NCI-H1436 treated with DMSO at 0.1 percent for 48 hours (cell line): ENCODE data around the gene IPP.
"Not testable (repeated sequence)": the region's sequence is repeated elsewhere in the genome, so short reads cannot be mapped to it uniquely, and the experiment has no call there.

Source experiments
- DNase-seq: peaks from one replicate; lab custom pipeline; 2025; lab: John Stamatoyannopoulos, UW

Gene IPP

GRCh38 chr1:45684402-45684801 is 66.1 kb downstream of the IPP start:
- DNase-seq, result no peak

DNA sequence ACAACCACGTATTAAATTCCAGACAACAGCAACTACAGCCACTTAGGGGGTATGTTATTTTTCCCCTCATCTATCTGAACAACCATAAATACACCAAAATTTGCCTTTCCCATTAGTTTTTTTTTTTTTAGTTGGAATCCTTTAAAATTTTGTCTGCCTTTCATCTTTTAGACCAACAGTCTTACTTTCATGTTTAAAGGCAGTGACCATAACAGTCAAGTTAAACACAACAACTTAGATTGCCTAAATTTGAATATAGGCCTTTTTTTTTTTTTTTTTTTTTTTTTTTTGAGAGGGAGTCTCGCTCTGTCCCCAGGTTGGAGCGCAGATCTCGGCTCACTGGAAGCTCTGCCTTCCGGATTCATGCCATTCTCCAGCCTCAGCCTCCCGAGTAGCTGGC is 67.5 kb downstream of the IPP start:
- DNase-seq, result no peak

DNA sequence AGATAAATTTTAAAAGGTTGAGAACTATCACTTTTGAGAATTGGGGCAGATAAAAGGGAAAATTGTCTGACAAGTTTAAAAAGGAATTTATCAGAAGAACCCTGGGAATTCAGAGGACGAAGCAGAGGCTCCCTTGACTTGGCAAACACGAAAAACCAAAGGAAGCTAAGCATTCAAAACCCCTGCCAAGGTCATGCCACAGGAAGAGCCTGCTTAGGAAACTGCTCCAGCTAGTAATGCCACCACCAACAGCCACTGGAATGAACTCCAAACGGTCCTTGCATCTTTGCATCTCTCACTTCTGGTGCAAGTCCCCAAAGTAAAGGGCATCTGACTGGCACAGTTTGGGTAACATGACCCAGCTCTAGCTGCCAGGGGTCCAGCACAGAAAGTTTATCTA is 71.3 kb downstream of the IPP start:
- no peak for DNase-seq

DNA sequence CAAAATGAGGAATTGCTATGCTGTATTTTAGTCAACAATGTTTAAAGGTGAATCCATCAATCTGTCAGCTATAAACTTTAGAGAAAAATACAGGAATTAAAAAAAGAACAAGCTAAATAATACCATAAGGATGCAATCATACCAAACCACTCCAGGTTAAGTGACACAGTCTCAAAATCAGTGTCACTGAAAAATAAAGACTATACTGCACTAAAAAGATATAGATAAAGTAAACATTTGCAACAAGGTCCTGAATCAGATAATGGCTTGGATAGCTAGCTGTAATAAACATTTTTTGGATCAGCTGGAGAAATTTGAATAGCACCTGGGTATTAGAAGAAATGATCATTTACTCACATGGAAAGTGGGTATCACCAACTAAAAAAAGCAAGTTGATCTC is 72.0 kb downstream of the IPP start:
- DNase-seq, result no peak

GRCh38 chr1:45677751-45678245 is 72.7 kb downstream of the IPP start:
- no peak for DNase-seq

- not testable (repeated sequence) for DNase-seq
These were observed 73.9 kb downstream of the IPP start for GRCh38 chr1:45676553-45676952.

- no peak for DNase-seq
These were observed 76.0 kb downstream of the IPP start for GRCh38 chr1:45674478-45674877.

DNA sequence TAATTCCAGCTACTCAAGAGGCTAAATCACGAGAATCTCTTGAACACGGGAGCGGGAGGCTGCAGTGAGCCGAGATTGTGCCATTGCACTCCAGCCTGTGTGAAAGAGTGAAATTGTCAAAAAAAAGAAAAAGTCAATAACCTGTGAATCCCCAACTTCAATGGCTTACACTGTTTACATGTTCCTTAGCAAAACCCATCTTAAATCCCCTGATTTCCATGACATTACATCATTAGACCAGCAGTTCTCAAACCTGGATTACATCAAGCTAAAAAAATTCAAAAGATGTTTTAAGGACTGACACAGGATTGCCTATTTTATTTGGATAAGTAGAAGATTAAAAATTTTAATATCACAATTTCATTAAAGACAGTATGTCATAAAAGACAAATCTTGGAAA is 76.5 kb downstream of the IPP start:
- DNase-seq, result no peak

DNA sequence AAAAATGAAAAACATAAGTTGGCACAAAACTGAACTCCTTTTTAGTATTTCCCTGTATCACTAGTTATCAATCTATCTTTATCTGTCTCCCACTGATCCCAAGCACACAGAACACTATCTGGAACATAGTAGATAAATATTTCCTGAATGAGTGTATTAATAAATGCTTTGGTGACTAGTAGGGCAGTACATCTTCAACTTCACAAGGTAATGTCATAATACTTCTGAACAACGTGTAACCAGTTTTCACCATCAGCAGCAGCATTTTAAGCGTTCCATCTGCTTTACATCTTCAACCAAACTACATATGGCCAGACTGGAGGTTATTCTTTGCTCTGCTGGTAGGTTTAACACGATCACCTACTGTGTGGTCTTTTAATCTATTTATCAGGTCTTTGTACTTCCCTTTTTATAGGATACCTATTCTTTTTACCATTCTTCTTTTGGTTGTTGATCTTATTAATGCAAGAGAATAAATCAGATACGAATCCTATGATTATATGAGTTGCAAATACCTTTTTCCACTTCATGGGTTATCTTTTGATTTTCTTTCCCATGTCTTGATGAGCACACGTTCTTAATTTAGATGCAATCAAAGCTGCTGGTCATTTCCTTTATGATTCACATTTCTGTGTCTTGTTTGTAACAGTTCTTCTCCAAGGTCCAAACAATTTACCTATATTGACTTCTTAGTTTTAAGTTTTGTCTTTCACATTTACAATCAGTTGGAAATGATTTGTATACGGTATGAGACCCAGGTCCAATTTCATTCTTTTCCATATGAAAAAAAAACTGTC is 80.4 kb downstream of the IPP start:
- no peak for DNase-seq

GRCh38 chr1:45669379-45669778 is 81.1 kb downstream of the IPP start:
- no peak for DNase-seq

DNA sequence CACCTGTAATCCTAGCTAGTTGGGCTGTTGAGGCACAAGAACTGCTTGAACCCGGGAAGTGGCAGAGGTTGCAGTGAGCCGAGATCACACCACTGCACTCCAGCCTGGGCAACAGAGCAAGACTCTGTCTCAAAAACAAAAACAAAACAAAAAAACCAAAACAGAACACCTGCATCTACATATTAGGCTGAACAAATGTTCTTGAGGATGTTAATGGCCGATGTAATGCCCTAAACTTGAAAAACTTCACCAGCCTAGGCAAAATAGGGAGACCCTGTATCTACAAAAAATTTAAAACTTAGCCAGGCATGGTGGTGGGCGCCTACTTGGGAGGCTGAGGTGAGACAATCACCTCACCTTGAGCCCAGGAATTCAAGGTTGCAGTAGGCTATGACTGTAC is 81.9 kb downstream of the IPP start:
- DNase-seq, result no peak

GRCh38 chr1:45667321-45668111 is 82.9 kb downstream of the IPP start:
- DNase-seq, result no peak

- DNase-seq, result no peak
These were observed 83.6 kb downstream of the IPP start for GRCh38 chr1:45666836-45667235.

DNA sequence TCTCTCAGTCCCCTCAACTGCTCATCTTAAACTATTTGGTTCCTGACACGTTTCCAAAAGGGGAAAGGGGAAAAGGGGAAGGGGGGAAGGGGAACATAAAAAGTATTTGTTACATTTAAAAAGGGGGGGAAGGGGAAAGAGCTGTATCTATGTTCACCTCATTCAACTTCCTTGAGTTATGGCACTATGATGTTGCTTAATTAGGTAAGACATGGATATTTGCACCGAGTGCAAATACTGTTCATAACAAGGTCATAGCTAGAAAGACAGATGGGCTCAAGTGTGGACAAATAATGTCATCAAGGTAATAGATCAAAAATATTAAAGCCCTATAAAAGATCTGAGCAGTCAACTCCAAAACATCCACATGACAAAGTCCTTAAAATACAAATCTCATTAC is 90.1 kb downstream of the IPP start:
- DNase-seq, result no peak

DNA sequence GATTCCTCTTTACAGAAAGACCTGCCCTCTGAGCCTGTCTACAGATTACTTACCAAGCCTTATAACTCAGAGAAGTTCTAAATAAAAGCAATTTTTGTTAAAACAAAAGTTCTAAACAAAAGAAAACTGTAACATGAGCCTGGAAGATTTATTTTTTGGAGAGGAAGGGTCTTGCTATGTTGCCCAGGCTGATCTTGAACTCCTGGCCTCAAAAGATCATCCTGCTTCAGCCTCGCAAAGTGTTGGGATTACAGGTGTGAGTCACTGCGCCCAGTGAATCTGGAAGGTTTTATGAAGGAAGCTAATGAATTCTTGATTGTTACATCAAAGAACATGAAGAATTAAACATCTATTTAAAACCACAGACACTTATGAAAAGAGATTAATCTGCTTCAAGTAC is 91.2 kb downstream of the IPP start:
- no peak for DNase-seq

DNA sequence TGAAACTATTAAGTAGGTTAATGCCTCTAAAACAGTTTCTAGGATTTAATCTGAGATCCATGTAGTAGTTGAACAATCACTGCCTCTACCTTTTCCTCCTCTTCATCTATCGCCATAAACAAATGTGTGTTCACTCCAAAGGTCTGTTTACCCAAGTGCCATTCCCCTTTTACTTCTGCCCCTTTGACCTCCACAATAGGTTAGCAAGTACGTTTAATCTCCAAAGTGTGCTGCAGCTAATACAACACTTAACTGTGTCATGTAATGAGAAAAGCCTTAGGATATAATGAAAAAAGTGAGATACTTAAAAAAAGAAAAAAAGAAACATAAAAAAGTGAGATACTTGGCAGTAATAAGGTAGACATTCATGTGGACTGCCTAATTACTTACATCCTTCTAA is 92.3 kb downstream of the IPP start:
- DNase-seq, result no peak

DNA sequence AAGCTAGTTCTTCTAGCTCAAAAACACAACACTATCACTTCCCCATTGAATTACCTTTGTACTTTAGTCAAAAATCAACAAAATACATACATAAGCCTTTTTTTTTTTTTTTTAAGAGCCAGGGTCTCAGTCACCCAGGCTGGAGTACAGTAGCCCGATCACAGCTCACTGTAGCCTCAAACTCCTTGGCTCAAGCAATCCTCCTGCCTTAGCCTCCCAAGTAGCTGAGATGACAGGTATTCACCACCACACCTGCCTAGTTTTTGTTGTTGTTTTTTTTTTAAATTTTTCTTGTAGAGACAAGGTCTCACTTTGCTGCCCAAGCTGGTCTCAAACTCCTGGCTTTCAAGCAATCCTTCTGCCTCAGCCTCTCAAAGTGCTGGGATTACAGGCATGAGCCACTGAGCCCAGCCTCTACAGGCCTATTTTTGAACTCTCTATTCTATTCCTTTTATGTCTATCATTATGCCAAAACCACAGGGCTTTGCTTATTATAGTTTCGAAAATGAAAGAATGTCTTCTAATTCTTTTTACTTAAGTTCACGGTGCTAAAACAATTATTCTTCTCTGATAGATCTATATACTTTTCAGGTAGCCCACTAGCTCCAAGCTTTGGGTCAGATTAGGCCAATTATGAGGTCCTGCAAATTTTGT is 93.8 kb downstream of the IPP start:
- DNase-seq, result no peak

DNA sequence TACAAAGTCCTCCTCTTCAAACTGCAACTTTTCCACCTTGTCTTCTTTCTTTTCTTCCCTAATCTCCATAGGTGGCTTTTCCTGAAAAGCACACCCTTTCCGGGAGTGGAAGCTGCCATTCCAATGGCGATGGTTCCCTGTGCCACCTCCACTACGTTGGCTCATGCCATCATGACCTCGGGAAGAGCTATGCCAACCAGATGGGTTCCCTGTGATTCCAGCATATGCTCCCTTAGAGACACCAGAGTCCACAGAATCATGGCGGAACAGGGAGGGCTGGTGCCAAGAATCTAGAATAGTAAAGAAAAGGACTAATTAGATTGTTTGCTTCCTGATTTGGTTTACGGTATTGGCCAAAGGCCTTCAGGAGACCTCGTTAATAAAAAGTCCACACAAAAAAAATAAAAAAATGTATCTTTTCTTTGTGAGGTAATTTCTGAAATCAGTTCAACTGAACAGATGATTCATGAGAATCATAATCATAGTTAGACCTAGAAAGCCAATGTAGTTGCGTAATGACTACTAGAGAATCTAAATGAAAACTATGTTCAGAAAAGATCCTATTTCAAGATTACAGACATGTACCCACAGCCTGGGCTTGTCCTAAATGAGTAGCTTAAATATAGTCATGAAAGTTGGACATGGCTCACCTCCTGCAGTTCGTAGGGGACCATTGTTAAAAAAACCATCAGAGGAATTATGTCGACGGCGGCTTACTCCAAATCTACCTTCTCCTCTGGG is 95.7 kb downstream of the IPP start:
- no peak for DNase-seq
